Vagina (tissue), 2 donors: ENCODE results near the gene LIPG. TPM values are rescaled to one million over a fixed set of nuclear protein-coding genes. Genes with fewer than 3 reads are reported as not detected.
"Not testable (repeated sequence)": the region's sequence is repeated elsewhere in the genome, so short reads cannot be mapped to it uniquely, and the experiment has no call there.

ENCODE experiments used
- DNase-seq, 2 donors: peaks; one replicate each; pipeline ENCODE4 v3.0.0-alpha.2; 2017; ENCODE audit errors: extremely low spot score in 2 of 2
- H3K27ac ChIP-seq: fragments of 200-600 bp; sonication (generic); one replicate; pipeline ENCODE4 v1.5.1; 2019
- H3K27me3 ChIP-seq: fragments of 200-600 bp; sonication (generic); one replicate; pipeline ENCODE4 v1.5.1; 2019
- H3K36me3 ChIP-seq, 2 donors: fragments of 200-600 bp; sonication (generic); one replicate each; pipeline ENCODE4 v1.5.1; 2017 to 2019
- H3K4me1 ChIP-seq: fragments of 200-600 bp; sonication (generic); one replicate; pipeline ENCODE4 v1.5.1; 2019
- H3K4me3 ChIP-seq, 2 donors: fragments of 200-600 bp; sonication (generic); 1 replicate in 1 of 2; 2 replicates in 1 of 2; pipeline ENCODE4 v1.5.1; 2016 to 2019
- H3K9me3 ChIP-seq: fragments of 200-600 bp; sonication (generic); one replicate; pipeline ENCODE4 v1.5.1; 2019
- CTCF ChIP-seq, 3 experiments: fragments of 450-650 bp in 2 of 3; fragments of 200-600 bp in 1 of 3; sonication (generic) in 1 of 3; IDR thresholded peaks; one replicate each; pipeline ENCODE4 v1.5.1; 2017 to 2019; ENCODE audit warnings: antibody characterized with exemption in 3 of 3, mild to moderate bottlenecking in 2 of 3, moderate library complexity in 2 of 3
- POLR2A ChIP-seq, 2 donors: fragments of 450-650 bp; IDR thresholded peaks; one replicate each; pipeline ENCODE4 v1.6.1; 2017; ENCODE audit warnings: antibody characterized with exemption in 2 of 2, mild to moderate bottlenecking in 2 of 2, moderate library complexity in 2 of 2
- POLR2AphosphoS5 ChIP-seq, 2 donors: sonication (generic); formaldehyde crosslinking; IDR thresholded peaks; one replicate each; pipeline ENCODE4 v1.9.0; 2017; ENCODE audit warnings: antibody characterized with exemption in 2 of 2, mild to moderate bottlenecking in 2 of 2, low read depth in 1 of 2; ENCODE audit not compliant: insufficient read depth in 1 of 2
- intact Hi-C: fragments of 100-400 bp; cut with DNase I; formaldehyde crosslinking; loops from one replicate; pipeline ENCODE4 v1.15.1; 2023
- total RNA-seq: library from RNA; depleted of rRNA; stranded (reverse); fragments of >200 nt; gene quantifications from one replicate; pipeline ENCODE4 v1.2.3, GENCODE V29; 2016

The LIPG gene
- 1.7 TPM for total RNA-seq

DNA sequence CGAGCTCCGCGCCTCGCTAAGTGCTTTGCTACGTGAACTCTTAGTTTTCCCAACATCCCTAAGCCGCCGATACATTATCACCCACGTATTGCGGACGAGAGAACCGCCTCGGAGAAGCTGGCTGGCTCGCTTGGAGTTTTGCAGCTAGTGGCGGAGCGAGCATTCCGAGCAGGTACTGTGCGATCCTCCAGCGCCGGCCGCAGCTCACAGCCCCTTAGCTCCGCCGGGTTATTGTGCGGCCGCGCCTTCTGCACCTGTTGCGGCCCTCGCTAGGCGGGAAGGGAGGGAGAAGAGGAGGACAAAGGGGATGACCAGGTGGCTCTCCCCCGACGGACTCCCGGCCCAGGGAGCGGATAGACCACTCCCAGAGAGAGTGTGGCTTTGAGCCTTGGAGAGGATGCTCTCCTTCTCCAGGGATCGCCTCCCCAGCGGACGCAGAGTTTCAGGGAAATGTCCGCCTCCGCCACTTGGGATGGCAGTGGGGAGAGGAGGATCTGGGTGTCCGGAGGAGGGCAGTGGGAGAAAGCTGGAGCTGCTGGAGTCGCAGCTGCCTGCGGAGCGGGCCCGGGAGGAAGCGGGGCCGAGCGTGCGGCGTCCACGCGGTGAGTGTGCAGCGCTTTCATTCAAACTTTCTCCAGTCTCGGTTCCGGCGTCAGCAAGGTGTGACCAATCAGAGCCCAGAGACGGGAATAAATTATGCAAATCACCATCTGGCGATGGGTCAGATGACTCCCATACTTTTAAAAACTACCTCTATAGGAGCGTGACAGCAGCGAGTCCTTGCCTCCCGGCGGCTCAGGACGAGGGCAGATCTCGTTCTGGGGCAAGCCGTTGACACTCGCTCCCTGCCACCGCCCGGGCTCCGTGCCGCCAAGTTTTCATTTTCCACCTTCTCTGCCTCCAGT is at the start of gene LIPG:
TSS of gene LIPG (plus strand) at position 769 of the 905 bp plus-strand sequence. CDS start 252 bp downstream, outside the sequence.
- no peaks in the 10 kb centered on the region for H3K9me3 ChIP-seq
- no peak within 1 kb of the TSS for H3K27ac ChIP-seq
- H3K4me1 ChIP-seq: peaks cover 18% of the 10 kb centered on the region
- no peak for TF ChIP-seq CTCF (IDR thresholded peaks at IDR 0.05)
- H3K4me3 ChIP-seq: peak within 1 kb of the TSS; percentile 28 to 33
- no peak for DNase-seq
- intact Hi-C loops: no loop called here
- no peaks in the 10 kb centered on the region for H3K36me3 ChIP-seq
- no peaks in the 10 kb centered on the region for H3K27me3 ChIP-seq

GRCh38 chr18:49512876-49513275 is 49.0 kb upstream of the LIPG start:
- DNase-seq, H3K27me3 ChIP-seq: not testable (repeated sequence)
- intact Hi-C loops: loop anchor here (5.0 kb wide), 1 partner anchor 344 kb away; no protein-coding TSS in a partner anchor

DNA sequence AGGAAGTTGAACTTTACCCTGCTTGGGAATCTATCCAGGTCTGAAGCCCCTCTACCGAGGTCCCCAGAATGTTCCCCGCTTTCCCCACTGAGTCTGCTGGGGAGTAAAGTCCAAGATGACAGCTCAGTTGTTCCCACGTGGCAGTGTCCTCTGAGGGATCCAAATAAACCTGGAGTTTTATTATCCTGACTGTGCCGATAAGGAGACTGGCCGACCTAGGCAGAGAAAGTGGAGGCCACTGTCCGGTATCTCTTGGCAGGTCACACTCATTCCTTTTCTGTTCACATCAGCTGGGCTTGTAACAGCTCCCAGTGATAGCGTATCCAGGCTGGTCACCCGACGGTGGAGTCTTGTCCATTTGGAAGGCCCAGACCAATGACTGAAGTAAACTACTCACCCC is 47.3 kb upstream of the LIPG start:
- Histone ChIP-seq H3K27ac (no peak overlapping the region), H3K9me3 (no peaks in the 10 kb centered on the region), H3K36me3 (no peaks in the 10 kb centered on the region), H3K4me1 (no peaks in the 10 kb centered on the region), H3K27me3 (no peaks in the 10 kb centered on the region), H3K4me3 (no peak overlapping the region)
- intact Hi-C loops: loop anchor here (5.0 kb wide), 1 partner anchor 343 kb away; no protein-coding TSS in a partner anchor
- DNase-seq: no peak
- no peak for TF ChIP-seq POLR2A (IDR thresholded peaks at IDR 0.05)
- TF ChIP-seq POLR2AphosphoS5 (IDR thresholded peaks at IDR 0.05; ENCODE audit: insufficient read depth in 1 of 2, low read depth in 1 of 2): no peak
- no peak for TF ChIP-seq CTCF (IDR thresholded peaks at IDR 0.05)

More at GRCh38 chr18:49512876-49513275, 49.0 kb upstream of the LIPG start:
- not testable (repeated sequence) for H3K4me3 ChIP-seq, H3K36me3 ChIP-seq, H3K27ac ChIP-seq, H3K9me3 ChIP-seq, H3K4me1 ChIP-seq

GRCh38 chr18:49515003-49515402 is 46.9 kb upstream of the LIPG start:
- not testable (repeated sequence) for H3K27ac ChIP-seq, H3K9me3 ChIP-seq

DNA sequence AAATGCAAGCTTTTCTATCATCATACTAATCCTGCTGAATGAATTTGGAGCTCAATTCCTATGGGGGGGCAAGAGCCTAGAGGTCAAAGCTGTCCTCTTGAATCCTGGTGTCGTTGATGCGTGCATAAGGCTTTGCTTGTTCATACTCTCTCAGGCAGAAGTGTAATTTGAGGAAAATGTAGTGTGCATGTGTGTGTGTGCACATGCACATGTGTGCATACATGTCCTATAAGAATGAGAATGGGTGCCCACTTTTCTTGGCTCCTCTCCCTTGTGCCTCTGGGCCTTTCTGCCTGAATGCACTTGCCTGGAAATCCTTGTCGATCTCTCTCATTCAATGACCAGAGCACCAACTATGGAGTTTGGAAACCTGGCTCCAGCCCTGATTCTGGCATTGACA is 46.3 kb upstream of the LIPG start:
- Histone ChIP-seq H3K27me3 (no peaks in the 10 kb centered on the region), H3K4me1 (no peaks in the 10 kb centered on the region), H3K4me3 (no peak overlapping the region), H3K36me3 (no peaks in the 10 kb centered on the region), H3K9me3 (no peaks in the 10 kb centered on the region), H3K27ac (no peak overlapping the region)
- DNase-seq: no peak
- TF ChIP-seq POLR2AphosphoS5 (IDR thresholded peaks at IDR 0.05; ENCODE audit: insufficient read depth in 1 of 2, low read depth in 1 of 2) (no peak), POLR2A (IDR thresholded peaks at IDR 0.05) (no peak), CTCF (IDR thresholded peaks at IDR 0.05) (no peak)
- intact Hi-C loops: no loop called here

More at GRCh38 chr18:49515003-49515402, 46.9 kb upstream of the LIPG start:
- H3K4me1 ChIP-seq, H3K4me3 ChIP-seq, DNase-seq, intact Hi-C loops, H3K27me3 ChIP-seq, H3K36me3 ChIP-seq: not testable (repeated sequence)

GRCh38 chr18:49517483-49517882 is 44.4 kb upstream of the LIPG start:
- no peak overlapping the region for H3K4me3 ChIP-seq

More at GRCh38 chr18:49517483-49517882, 44.4 kb upstream of the LIPG start:
- intact Hi-C loops: no loop called here
- TF ChIP-seq CTCF (IDR thresholded peaks at IDR 0.05) (no peak), POLR2A (IDR thresholded peaks at IDR 0.05) (no peak), POLR2AphosphoS5 (IDR thresholded peaks at IDR 0.05; ENCODE audit: insufficient read depth in 1 of 2, low read depth in 1 of 2) (no peak)
- no peak overlapping the region for H3K27ac ChIP-seq
- no peaks in the 10 kb centered on the region for H3K9me3 ChIP-seq
- H3K27me3 ChIP-seq: no peaks in the 10 kb centered on the region
- H3K36me3 ChIP-seq: no peaks in the 10 kb centered on the region
- H3K4me1 ChIP-seq: no peaks in the 10 kb centered on the region
- DNase-seq: no peak
